ENCODE measurements around the gene NAT9.

DNA sequence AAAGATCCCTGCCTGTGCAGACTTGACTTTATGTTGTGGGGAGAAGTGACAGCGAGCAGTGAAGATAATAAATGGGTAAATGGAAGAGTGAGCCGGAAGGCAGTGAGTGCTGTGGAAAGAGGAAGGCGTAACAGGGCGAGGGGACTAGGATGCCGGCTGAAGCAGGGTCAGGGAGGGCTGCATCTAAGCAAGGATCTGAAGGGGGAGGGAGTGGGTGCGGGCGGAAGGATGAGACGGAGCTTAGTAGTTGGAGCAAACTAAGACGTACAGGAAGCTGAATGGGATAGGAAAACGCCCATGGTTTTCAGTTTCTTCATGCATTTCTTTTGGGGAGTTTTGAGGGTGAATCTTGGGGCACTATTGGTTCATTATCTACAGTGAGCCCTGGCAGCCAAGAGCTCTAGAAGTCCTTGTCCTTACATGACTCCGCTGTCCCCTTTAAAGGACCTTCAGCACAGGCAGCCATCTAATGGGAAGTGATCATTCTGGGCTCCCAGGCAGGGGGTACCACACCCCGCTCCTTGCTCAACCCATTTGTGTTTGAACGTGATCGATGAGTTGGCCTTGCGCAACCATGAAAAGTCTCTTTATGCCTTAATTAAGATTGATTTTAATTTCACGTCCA is 10.4 kb upstream of the NAT9 start:
- TF ChIP-seq, protein P1, sequence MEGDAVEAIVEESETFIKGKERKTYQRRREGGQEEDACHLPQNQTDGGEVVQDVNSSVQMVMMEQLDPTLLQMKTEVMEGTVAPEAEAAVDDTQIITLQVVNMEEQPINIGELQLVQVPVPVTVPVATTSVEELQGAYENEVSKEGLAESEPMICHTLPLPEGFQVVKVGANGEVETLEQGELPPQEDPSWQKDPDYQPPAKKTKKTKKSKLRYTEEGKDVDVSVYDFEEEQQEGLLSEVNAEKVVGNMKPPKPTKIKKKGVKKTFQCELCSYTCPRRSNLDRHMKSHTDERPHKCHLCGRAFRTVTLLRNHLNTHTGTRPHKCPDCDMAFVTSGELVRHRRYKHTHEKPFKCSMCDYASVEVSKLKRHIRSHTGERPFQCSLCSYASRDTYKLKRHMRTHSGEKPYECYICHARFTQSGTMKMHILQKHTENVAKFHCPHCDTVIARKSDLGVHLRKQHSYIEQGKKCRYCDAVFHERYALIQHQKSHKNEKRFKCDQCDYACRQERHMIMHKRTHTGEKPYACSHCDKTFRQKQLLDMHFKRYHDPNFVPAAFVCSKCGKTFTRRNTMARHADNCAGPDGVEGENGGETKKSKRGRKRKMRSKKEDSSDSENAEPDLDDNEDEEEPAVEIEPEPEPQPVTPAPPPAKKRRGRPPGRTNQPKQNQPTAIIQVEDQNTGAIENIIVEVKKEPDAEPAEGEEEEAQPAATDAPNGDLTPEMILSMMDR (conservative IDR thresholded peaks at IDR 0.05; ENCODE audit: low read depth in 2 of 2) = no peak
- TF ChIP-seq, protein P2, sequence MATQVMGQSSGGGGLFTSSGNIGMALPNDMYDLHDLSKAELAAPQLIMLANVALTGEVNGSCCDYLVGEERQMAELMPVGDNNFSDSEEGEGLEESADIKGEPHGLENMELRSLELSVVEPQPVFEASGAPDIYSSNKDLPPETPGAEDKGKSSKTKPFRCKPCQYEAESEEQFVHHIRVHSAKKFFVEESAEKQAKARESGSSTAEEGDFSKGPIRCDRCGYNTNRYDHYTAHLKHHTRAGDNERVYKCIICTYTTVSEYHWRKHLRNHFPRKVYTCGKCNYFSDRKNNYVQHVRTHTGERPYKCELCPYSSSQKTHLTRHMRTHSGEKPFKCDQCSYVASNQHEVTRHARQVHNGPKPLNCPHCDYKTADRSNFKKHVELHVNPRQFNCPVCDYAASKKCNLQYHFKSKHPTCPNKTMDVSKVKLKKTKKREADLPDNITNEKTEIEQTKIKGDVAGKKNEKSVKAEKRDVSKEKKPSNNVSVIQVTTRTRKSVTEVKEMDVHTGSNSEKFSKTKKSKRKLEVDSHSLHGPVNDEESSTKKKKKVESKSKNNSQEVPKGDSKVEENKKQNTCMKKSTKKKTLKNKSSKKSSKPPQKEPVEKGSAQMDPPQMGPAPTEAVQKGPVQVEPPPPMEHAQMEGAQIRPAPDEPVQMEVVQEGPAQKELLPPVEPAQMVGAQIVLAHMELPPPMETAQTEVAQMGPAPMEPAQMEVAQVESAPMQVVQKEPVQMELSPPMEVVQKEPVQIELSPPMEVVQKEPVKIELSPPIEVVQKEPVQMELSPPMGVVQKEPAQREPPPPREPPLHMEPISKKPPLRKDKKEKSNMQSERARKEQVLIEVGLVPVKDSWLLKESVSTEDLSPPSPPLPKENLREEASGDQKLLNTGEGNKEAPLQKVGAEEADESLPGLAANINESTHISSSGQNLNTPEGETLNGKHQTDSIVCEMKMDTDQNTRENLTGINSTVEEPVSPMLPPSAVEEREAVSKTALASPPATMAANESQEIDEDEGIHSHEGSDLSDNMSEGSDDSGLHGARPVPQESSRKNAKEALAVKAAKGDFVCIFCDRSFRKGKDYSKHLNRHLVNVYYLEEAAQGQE (IDR thresholded peaks at IDR 0.05; ENCODE audit: unreplicated experiment) = no peak
